ENCODE results near the gene ABITRAM.

DNA sequence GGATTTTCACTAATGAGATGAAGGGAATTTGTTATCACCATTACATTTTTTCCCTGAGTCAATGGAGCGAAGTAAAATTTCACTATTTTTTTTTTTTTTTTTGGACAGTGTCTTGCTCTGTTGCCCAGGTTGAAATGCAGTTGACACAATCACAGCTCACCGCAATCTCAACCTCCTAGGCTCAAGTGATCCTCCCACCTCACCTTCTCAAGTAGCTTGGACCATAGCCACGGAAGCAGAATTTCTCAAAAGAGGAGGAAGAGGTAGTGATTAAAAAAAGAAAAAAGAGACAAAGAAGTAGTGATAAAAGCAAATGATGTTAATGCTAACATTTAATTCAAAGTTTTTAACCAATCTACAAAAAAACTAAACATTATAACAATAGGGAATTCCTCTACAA, 30.0 kb upstream of the ABITRAM start:
- TF ChIP-seq CTCF (IDR thresholded peaks at IDR 0.05 in 4 of 5, conservative IDR thresholded peaks at IDR 0.05 in 1 of 5) = no peak
- no peak for TF ChIP-seq POLR2A (IDR thresholded peaks at IDR 0.05)
